Measurements from ENCODE around the gene ZNF423.
"Not testable (repeated sequence)": the region's sequence is repeated elsewhere in the genome, so short reads cannot be mapped to it uniquely, and the experiment has no call there.

The ZNF423 gene

DNA sequence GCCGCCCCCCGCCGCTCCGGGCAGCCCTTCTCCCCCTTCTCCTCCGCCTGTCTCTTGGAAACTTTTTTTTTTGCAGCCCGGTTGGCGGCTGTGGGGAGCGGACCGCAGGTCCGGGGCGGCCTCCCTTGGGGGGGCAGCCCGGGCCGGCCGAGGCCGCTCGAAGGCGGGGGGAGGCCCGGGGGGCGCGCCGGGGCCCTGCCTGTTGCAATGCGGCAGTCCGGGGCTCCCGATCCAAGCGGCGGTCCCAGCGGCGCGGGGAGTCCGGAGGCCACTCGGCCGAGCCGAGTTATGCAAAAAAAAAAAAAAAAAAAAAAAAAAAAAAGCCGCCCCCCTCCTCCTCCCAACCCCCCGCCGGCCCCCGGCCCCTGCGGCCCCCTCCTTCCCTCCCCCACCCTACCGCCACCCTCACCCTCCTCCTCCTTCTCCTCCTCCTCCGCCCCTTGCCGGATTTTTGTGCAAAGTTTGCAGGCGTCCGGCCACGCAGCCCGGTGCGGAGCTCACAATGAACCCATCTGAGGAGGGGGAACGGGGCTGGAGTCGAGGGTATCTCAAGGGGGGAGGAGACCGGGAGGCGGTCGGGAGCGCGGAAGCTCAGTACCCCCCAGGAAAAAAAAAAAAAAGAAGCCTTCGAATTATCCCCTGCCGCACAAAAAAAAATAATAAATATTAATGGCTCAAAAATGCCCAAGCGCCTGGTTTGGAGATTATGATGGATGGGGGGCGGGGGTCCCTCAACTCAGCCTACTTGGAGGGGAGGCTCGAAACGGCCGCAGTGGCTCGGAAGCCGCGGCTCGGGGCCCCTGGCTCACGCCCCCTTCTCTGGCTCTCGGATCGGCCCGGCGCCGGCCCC, at the start of gene ZNF423:
TSS of gene ZNF423 (minus strand) at position 291 of the 850 bp plus-strand sequence. CDS start 338 bp downstream, outside the sequence.
- DNase-seq, result peak in 1 of 2 donors; percentile 7

DNA sequence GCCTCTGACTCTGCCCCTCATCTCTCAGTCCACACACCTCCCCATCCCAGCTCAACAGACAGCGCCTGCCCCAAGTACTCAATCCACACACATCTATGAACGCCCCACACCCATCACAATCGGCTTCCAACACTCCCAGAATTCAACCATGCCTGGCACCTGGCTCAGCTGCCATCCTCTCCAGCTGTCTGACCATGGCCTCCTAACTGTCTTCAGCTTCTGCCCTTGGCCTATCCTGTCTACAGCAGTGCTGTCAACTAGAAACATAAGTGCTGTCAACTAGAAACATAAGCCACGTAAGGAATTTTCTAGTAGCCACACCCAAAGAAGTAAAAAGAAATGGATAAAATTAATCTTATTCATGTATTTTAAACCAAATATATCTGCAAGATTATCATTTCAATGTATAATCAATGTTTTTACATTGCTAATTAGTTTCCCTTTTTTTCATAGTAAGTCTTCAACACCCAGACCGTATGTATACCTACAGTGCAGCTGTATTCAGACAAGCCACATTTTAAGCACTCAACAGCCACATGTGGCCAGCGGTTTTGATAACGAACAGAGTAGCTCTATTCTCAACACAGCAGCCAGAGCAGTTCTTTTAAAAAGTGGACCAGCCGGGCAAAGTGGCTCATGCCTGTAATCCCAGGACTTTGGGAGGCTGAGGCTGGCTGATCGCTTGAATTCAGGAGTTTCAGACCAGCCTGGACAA, 48.6 kb upstream of the ZNF423 start:
- no peak for DNase-seq

- DNase-seq, result no peak
Observed at GRCh38 chr16:49902908-49903307, 47.0 kb upstream of the ZNF423 start.

GRCh38 chr16:49901711-49902110, 45.8 kb upstream of the ZNF423 start:
- DNase-seq, result no peak

DNA sequence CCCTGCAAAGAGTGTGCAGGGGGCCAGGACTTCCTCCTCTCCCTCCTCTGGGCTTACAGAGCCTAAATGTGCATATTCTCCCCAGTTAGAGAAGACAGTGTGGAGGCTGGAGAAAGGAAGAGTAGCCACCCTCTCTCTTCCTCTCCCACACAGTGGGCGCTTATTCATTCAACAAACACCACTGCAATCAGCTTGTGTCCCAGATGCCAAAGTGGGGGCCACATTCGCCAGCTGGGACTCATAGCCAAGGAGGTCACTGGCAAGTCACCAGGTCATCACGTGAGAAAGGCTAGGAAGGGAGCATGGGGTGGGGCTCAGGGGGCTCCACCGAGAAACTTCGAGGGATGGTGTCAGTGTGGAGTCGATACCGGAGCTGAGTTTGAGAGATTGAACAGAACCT, 45.0 kb upstream of the ZNF423 start:
- no peak for DNase-seq

DNA sequence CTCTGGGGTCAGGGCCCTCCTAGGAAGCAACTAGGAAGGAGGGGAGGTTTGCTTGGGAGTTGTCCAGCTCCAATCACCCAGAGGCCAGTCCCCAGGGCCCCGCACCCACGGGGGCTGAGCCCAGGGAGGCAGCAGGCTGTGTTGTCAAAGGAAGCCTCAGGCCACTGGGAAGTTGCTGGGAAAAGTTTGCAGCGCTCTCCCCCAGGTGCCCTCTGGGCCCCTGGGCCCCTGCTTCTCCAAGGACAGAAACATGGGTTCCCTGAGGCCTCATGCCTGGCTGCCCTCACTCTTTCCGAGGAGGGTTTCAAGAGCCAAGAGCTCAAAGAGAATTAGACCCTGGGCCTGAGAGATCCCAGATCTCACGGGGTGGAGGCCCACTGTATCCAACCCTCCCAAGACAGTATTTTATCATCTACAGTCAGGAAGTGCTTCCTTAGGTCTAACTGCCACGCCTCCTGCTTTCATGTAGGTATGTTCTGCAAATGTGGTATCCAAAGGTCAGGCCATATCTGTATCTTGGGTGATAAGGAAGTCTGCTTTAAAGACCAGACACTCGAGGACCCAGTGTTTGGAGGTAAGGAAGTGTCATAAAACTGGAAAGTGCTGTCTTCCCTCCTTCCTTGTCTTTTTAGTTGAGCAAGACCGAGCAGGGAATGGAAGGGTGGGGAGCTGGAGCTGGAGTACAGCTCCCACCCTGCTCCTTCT, 44.2 kb upstream of the ZNF423 start:
- no peak for DNase-seq

DNA sequence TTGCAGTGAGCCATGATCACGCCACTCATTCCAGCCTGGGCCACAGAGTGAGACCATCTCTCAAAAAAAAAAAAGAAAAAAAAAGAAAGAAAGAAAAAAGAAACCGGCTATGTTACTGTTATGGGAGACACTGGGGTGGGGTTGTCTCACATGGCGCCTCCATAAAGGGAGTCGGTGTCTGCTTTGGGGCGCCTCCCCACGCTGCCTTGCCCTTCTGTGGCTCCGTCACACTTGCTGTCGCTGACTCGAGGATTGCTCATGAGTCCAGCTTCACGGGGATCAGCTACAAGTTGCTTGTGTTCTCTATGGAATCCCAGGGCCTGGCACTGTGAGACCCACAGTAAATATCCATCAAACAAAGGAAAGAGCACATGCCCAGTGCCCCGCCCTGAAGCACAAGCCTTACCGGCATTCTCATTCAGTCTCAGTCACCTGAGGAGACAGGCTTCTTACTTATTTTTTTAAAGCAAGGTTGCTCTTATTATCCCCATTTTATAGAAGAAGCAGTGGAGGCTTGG, 40.6 kb upstream of the ZNF423 start:
- no peak for DNase-seq

DNA sequence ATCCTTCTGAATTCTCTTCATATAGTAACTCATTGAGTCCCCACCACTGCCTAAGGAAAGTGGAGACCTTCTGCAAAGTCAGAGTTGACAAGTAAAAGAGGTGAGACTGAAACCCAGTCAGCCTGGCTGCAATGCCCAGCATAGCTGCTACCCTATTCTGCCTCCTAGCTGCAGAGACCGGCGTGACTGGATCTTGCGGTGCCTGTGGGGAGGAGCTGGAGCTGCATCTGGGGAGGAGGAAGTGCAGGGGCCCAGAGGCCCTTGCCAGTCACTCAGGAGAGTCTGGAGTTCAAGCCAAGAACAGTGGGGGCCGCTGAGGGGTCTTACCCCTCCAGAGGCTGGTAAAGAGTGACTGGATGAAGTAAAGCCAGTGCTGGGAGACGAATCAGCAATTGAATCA, 35.0 kb upstream of the ZNF423 start:
- peak in 1 of 2 donors; percentile 25 for DNase-seq

GRCh38 chr16:49889725-49890397, 33.9 kb upstream of the ZNF423 start:
- DNase-seq, result no peak

DNA sequence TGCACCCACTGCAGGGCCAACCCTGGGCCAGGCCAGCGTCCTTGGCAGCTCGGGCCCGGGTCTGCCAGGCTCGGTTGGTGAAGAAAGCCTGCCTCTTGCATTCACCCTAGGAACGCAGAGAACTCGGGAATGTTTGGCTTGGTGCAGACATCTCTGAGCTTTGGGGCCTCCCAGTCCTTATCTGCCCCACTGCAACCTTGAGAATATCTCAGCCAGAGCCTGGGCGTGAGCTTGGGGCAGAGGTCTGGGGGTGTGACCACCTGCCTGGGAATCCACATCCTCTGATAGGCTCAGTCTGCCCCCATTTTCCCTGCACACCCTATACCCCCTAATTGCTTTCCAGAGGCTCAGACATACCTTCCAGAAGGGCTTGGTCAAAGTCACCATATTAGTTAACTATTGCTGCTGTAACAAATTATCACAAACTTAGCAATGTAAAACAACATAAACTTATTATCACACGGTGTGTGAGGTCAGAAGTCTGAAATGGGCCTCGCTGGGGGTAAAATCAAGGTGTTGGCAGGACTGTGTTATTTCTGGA, 30.7 kb upstream of the ZNF423 start:
- no peak for DNase-seq

GRCh38 chr16:49884033-49885015, 28.4 kb upstream of the ZNF423 start:
- no peak for DNase-seq

GRCh38 chr16:49883076-49884014, 27.4 kb upstream of the ZNF423 start:
- DNase-seq, result no peak

DNA sequence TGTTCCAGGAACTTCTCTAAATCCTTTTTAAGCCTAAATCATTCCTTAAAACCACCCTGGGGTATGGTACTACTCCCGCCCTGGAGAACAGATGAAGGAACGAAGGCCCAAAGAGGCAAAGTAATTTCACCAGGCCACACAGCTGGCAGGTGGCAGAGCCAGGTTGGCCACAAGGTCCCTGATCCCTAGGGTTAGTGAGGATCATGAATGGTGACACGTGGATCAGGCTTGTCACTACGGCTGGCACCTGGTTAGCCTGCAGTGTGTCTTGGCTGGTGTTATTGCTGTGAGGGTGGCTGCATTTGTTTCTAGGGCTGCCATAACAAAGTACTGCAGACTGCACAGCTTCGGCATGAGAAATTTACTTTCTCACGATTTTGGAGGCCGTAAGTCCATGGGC, 26.0 kb upstream of the ZNF423 start:
- no peak for DNase-seq

DNA sequence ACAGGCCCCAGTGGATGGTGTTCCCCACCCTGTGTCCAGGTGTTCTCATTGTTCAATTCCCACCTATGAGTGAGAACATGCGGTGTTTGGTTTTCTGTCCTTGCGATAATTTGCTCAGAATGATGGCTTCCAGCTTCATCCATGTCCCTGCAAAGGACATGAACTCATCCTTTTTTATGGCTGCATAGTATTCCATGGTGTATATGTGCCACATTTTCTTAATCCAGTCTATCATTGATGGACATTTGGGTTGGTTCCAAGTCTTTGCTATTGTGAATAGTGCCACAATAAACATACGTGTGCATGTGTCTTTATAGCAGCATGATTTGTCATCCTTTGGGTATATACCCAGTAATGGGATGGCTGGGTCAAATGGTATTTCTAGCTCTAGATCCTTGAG, 22.6 kb upstream of the ZNF423 start:
- DNase-seq, result not testable (repeated sequence)

GRCh38 chr16:49876716-49877129, 20.8 kb upstream of the ZNF423 start:
- peak in 1 of 2 donors; percentile 69 for DNase-seq

- DNase-seq, result no peak
Observed at GRCh38 chr16:49875806-49876715, 20.1 kb upstream of the ZNF423 start.

GRCh38 chr16:49874613-49875237, 18.8 kb upstream of the ZNF423 start:
- no peak for DNase-seq

GRCh38 chr16:49871824-49872223, 15.9 kb upstream of the ZNF423 start:
- not testable (repeated sequence) for DNase-seq

Measured in stimulated activated CD4-positive, alpha-beta T cell treated with anti-CD3 and anti-CD28 coated beads, Interleukin-2, amount 100 ng/mL, for 24 hours (primary cell).